ENCODE results near the gene PCDHGA5. TPM values are rescaled to one million over a fixed set of nuclear protein-coding genes. Genes with fewer than 3 reads are reported as not detected.
"Not testable (repeated sequence)": the region's sequence is repeated elsewhere in the genome, so short reads cannot be mapped to it uniquely, and the experiment has no call there.

The PCDHGA5 gene
- total and polyA plus RNA-seq, 9 donors = 1.6 to 3.8 (median 2.3) TPM

DNA sequence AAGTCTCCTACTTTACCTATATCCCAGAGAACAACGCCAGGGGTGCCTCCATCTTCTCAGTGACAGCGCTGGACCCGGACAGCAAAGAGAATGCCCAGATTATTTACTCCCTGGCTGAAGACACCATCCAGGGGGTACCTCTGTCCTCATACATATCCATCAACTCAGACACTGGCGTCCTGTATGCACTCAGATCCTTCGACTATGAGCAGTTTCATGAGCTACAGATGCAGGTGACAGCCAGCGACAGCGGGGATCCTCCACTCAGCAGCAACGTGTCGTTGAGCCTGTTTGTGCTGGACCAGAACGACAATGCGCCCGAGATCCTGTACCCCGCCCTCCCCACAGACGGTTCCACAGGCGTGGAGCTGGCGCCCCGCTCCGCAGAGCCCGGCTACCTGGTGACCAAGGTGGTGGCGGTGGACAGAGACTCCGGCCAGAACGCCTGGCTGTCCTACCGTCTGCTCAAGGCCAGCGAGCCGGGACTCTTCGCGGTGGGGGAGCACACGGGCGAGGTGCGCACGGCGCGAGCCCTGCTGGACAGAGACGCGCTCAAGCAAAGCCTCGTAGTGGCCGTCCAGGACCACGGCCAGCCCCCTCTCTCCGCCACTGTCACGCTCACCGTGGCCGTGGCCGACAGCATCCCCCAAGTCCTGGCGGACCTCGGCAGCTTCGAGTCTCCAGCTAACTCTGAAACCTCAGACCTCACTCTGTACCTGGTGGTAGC, 50.7 kb downstream of the PCDHGA5 start:
- H3K9me3 ChIP-seq (replicated peaks; ENCODE audit: control insufficient read depth, low read depth, low read length) = peaks cover 76% of the 10 kb centered on the region
- H3K27ac ChIP-seq (ENCODE audit: low read length); H3K4me1 ChIP-seq (ENCODE audit: control insufficient read depth, insufficient read depth, low read length); DNase-seq; H3K36me3 ChIP-seq (ENCODE audit: control insufficient read depth, insufficient read depth, low read length); H3K4me3 ChIP-seq (ENCODE audit: low read length): not testable (repeated sequence)
- 19% methylated on average over 33 of the region's 46 CpGs for WGBS (ENCODE audit: insufficient coverage)
- H3K27me3 ChIP-seq (ENCODE audit: control insufficient read depth, insufficient read depth, low read length) = peaks cover 22% of the 10 kb centered on the region

DNA sequence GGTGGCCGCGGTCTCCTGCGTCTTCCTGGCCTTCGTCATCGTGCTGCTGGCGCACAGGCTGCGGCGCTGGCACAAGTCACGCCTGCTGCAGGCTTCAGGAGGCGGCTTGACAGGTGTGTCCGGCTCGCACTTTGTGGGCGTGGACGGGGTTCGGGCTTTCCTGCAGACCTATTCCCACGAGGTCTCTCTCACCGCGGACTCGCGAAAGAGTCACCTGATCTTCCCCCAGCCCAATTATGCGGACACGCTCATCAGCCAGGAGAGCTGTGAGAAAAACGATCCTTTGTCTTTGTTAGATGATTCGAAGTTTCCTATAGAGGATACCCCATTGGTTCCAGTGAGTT, 51.3 kb downstream of the PCDHGA5 start:
- not testable (repeated sequence) for DNase-seq; H3K4me1 ChIP-seq (ENCODE audit: control insufficient read depth, insufficient read depth, low read length); H3K36me3 ChIP-seq (ENCODE audit: control insufficient read depth, insufficient read depth, low read length); H3K4me3 ChIP-seq (ENCODE audit: low read length); H3K27ac ChIP-seq (ENCODE audit: low read length)
- Histone ChIP-seq H3K27me3 (ENCODE audit: control insufficient read depth, insufficient read depth, low read length) (peaks cover 19% of the 10 kb centered on the region), H3K9me3 (replicated peaks; ENCODE audit: control insufficient read depth, low read depth, low read length) (peaks cover 74% of the 10 kb centered on the region)
- WGBS (ENCODE audit: insufficient coverage) = 23% methylated on average over 11 of the region's 24 CpGs

Other genes starting within 250 kb of the PCDHGA5 start
Only the 30 nearest of the 36 such genes appear.
- gene PCDHB9, start 177.0 kb upstream of the PCDHGA5 start, total RNA-seq = 1.3 TPM
- gene PCDHB9, start 177.0 kb upstream of the PCDHGA5 start, polyA plus RNA-seq (ENCODE audit: insufficient read depth in 1 of 8, insufficient read length in 8 of 8, low replicate concordance in 1 of 8) = 1 to 10 TPM; 1.7 to 3.6 (median 2.7) TPM
- 2.1 TPM for gene PCDHB10, start 171.8 kb upstream of the PCDHGA5 start, total RNA-seq
- 1 to 10 TPM; 4.1 to 5.1 (median 4.7) TPM for gene PCDHB10, start 171.8 kb upstream of the PCDHGA5 start, polyA plus RNA-seq (ENCODE audit: insufficient read depth in 1 of 8, insufficient read length in 8 of 8, low replicate concordance in 1 of 8)
- 4.3 TPM for gene PCDHB11, start 164.5 kb upstream of the PCDHGA5 start, total RNA-seq
- 1 to 10 TPM; 1.9 to 4.1 (median 2.5) TPM for gene PCDHB11, start 164.5 kb upstream of the PCDHGA5 start, polyA plus RNA-seq (ENCODE audit: insufficient read depth in 1 of 8, insufficient read length in 8 of 8, low replicate concordance in 1 of 8)
- 2.4 TPM for gene PCDHB12, start 155.4 kb upstream of the PCDHGA5 start, total RNA-seq
- gene PCDHB12, start 155.4 kb upstream of the PCDHGA5 start, polyA plus RNA-seq (ENCODE audit: insufficient read depth in 1 of 8, insufficient read length in 8 of 8, low replicate concordance in 1 of 8) = 1 to 10 TPM; 2.1 to 3.5 (median 2.6) TPM
- gene PCDHB13, start 150.2 kb upstream of the PCDHGA5 start, total RNA-seq = 1.9 TPM
- gene PCDHB13, start 150.2 kb upstream of the PCDHGA5 start, polyA plus RNA-seq (ENCODE audit: insufficient read depth in 1 of 8, insufficient read length in 8 of 8, low replicate concordance in 1 of 8) = 1 to 10 TPM; 1.6 to 4.5 (median 2.8) TPM
- 4.8 TPM for gene PCDHB14, start 140.8 kb upstream of the PCDHGA5 start, total RNA-seq
- gene PCDHB14, start 140.8 kb upstream of the PCDHGA5 start, polyA plus RNA-seq (ENCODE audit: insufficient read depth in 1 of 8, insufficient read length in 8 of 8, low replicate concordance in 1 of 8) = 1 to 10 TPM; 5.6 to 9.0 (median 6.7) TPM
- gene PCDHB15, start 118.8 kb upstream of the PCDHGA5 start, total RNA-seq = 4.3 TPM
- gene PCDHB15, start 118.8 kb upstream of the PCDHGA5 start, polyA plus RNA-seq (ENCODE audit: insufficient read depth in 1 of 8, insufficient read length in 8 of 8, low replicate concordance in 1 of 8) = 1 to 10 TPM; 5.3 to 8.6 (median 7.1) TPM
- gene SLC25A2, start 60.1 kb upstream of the PCDHGA5 start, total RNA-seq = 0.22 TPM
- gene SLC25A2, start 60.1 kb upstream of the PCDHGA5 start, polyA plus RNA-seq (ENCODE audit: insufficient read depth in 1 of 8, insufficient read length in 8 of 8, low replicate concordance in 1 of 8) = under 1 TPM in 1 of 8 donors, not detected in 7; 0.08 TPM
- gene TAF7, start 43.4 kb upstream of the PCDHGA5 start, total RNA-seq = 75.1 TPM
- 100 to 1,000 TPM in 1 of 8 donors, 10 to 100 TPM in 7; 65.9 to 108 (median 83.4) TPM for gene TAF7, start 43.4 kb upstream of the PCDHGA5 start, polyA plus RNA-seq (ENCODE audit: insufficient read depth in 1 of 8, insufficient read length in 8 of 8, low replicate concordance in 1 of 8)
- 0.44 TPM for gene PCDHGA1, start 33.6 kb upstream of the PCDHGA5 start, total RNA-seq
- under 1 TPM; 0.49 to 0.86 (median 0.64) TPM for gene PCDHGA1, start 33.6 kb upstream of the PCDHGA5 start, polyA plus RNA-seq (ENCODE audit: insufficient read depth in 1 of 8, insufficient read length in 8 of 8, low replicate concordance in 1 of 8)
- 1.6 TPM for gene PCDHGA2, start 25.4 kb upstream of the PCDHGA5 start, total RNA-seq
- 1 to 10 TPM; 1.6 to 2.8 (median 2.1) TPM for gene PCDHGA2, start 25.4 kb upstream of the PCDHGA5 start, polyA plus RNA-seq (ENCODE audit: insufficient read depth in 1 of 8, insufficient read length in 8 of 8, low replicate concordance in 1 of 8)
- gene PCDHGA3, start 20.3 kb upstream of the PCDHGA5 start, total RNA-seq = 1.2 TPM
- 1 to 10 TPM in 4 of 8 donors, under 1 TPM in 4; 0.94 to 2.0 (median 1.0) TPM for gene PCDHGA3, start 20.3 kb upstream of the PCDHGA5 start, polyA plus RNA-seq (ENCODE audit: insufficient read depth in 1 of 8, insufficient read length in 8 of 8, low replicate concordance in 1 of 8)
- gene PCDHGB1, start 14.1 kb upstream of the PCDHGA5 start, total RNA-seq = 1.3 TPM
- gene PCDHGB1, start 14.1 kb upstream of the PCDHGA5 start, polyA plus RNA-seq (ENCODE audit: insufficient read depth in 1 of 8, insufficient read length in 8 of 8, low replicate concordance in 1 of 8) = under 1 TPM; 0.43 to 0.90 (median 0.63) TPM
- 1.8 TPM for gene PCDHGA4, start 9.1 kb upstream of the PCDHGA5 start, total RNA-seq
- gene PCDHGA4, start 9.1 kb upstream of the PCDHGA5 start, polyA plus RNA-seq (ENCODE audit: insufficient read depth in 1 of 8, insufficient read length in 8 of 8, low replicate concordance in 1 of 8) = 1 to 10 TPM in 7 of 8 donors, under 1 TPM in 1; 0.71 to 2.2 (median 1.3) TPM
- 1.5 TPM for gene PCDHGB2, start 4.2 kb upstream of the PCDHGA5 start, total RNA-seq
- 1 to 10 TPM; 1.5 to 2.8 (median 1.9) TPM for gene PCDHGB2, start 4.2 kb upstream of the PCDHGA5 start, polyA plus RNA-seq (ENCODE audit: insufficient read depth in 1 of 8, insufficient read length in 8 of 8, low replicate concordance in 1 of 8)
- gene PCDHGB3, start 6.1 kb downstream of the PCDHGA5 start, total RNA-seq = 1.7 TPM
- gene PCDHGB3, start 6.1 kb downstream of the PCDHGA5 start, polyA plus RNA-seq (ENCODE audit: insufficient read depth in 1 of 8, insufficient read length in 8 of 8, low replicate concordance in 1 of 8) = 1 to 10 TPM in 7 of 8 donors, under 1 TPM in 1; 0.70 to 2.0 (median 1.2) TPM
- 3.5 TPM for gene PCDHGA6, start 9.7 kb downstream of the PCDHGA5 start, total RNA-seq
- 1 to 10 TPM; 2.2 to 4.4 (median 3.0) TPM for gene PCDHGA6, start 9.7 kb downstream of the PCDHGA5 start, polyA plus RNA-seq (ENCODE audit: insufficient read depth in 1 of 8, insufficient read length in 8 of 8, low replicate concordance in 1 of 8)
- 2.3 TPM for gene PCDHGA7, start 18.6 kb downstream of the PCDHGA5 start, total RNA-seq
- 1 to 10 TPM; 1.2 to 2.4 (median 1.5) TPM for gene PCDHGA7, start 18.6 kb downstream of the PCDHGA5 start, polyA plus RNA-seq (ENCODE audit: insufficient read depth in 1 of 8, insufficient read length in 8 of 8, low replicate concordance in 1 of 8)
- gene PCDHGB4, start 23.5 kb downstream of the PCDHGA5 start, total RNA-seq = 4.2 TPM
- 1 to 10 TPM; 1.7 to 3.6 (median 2.5) TPM for gene PCDHGB4, start 23.5 kb downstream of the PCDHGA5 start, polyA plus RNA-seq (ENCODE audit: insufficient read depth in 1 of 8, insufficient read length in 8 of 8, low replicate concordance in 1 of 8)
- gene PCDHGA8, start 28.5 kb downstream of the PCDHGA5 start, total RNA-seq = 1.6 TPM
- gene PCDHGA8, start 28.5 kb downstream of the PCDHGA5 start, polyA plus RNA-seq (ENCODE audit: insufficient read depth in 1 of 8, insufficient read length in 8 of 8, low replicate concordance in 1 of 8) = under 1 TPM; 0.31 to 0.95 (median 0.61) TPM
- gene PCDHGB5, start 33.8 kb downstream of the PCDHGA5 start, total RNA-seq = 4.3 TPM
- 1 to 10 TPM; 3.0 to 6.3 (median 4.5) TPM for gene PCDHGB5, start 33.8 kb downstream of the PCDHGA5 start, polyA plus RNA-seq (ENCODE audit: insufficient read depth in 1 of 8, insufficient read length in 8 of 8, low replicate concordance in 1 of 8)
- 3.8 TPM for gene PCDHGA9, start 38.6 kb downstream of the PCDHGA5 start, total RNA-seq
- 1 to 10 TPM; 3.0 to 4.7 (median 4.0) TPM for gene PCDHGA9, start 38.6 kb downstream of the PCDHGA5 start, polyA plus RNA-seq (ENCODE audit: insufficient read depth in 1 of 8, insufficient read length in 8 of 8, low replicate concordance in 1 of 8)
- 3.0 TPM for gene PCDHGB6, start 43.9 kb downstream of the PCDHGA5 start, total RNA-seq
- 1 to 10 TPM; 2.8 to 6.0 (median 4.3) TPM for gene PCDHGB6, start 43.9 kb downstream of the PCDHGA5 start, polyA plus RNA-seq (ENCODE audit: insufficient read depth in 1 of 8, insufficient read length in 8 of 8, low replicate concordance in 1 of 8)
- gene PCDHGA10, start 48.8 kb downstream of the PCDHGA5 start, total RNA-seq = 3.0 TPM
- 1 to 10 TPM; 1.3 to 3.4 (median 2.1) TPM for gene PCDHGA10, start 48.8 kb downstream of the PCDHGA5 start, polyA plus RNA-seq (ENCODE audit: insufficient read depth in 1 of 8, insufficient read length in 8 of 8, low replicate concordance in 1 of 8)
- 4.2 TPM for gene PCDHGB7, start 53.5 kb downstream of the PCDHGA5 start, total RNA-seq
- 10 to 100 TPM in 1 of 8 donors, 1 to 10 TPM in 7; 5.0 to 10.5 (median 9.0) TPM for gene PCDHGB7, start 53.5 kb downstream of the PCDHGA5 start, polyA plus RNA-seq (ENCODE audit: insufficient read depth in 1 of 8, insufficient read length in 8 of 8, low replicate concordance in 1 of 8)
- 3.1 TPM for gene PCDHGA11, start 56.9 kb downstream of the PCDHGA5 start, total RNA-seq
- gene PCDHGA11, start 56.9 kb downstream of the PCDHGA5 start, polyA plus RNA-seq (ENCODE audit: insufficient read depth in 1 of 8, insufficient read length in 8 of 8, low replicate concordance in 1 of 8) = 1 to 10 TPM; 1.9 to 5.2 (median 3.4) TPM
- gene PCDHGA12, start 66.3 kb downstream of the PCDHGA5 start, total RNA-seq = 2.4 TPM
- gene PCDHGA12, start 66.3 kb downstream of the PCDHGA5 start, polyA plus RNA-seq (ENCODE audit: insufficient read depth in 1 of 8, insufficient read length in 8 of 8, low replicate concordance in 1 of 8) = 1 to 10 TPM; 1.4 to 3.6 (median 2.1) TPM
- gene PCDHGC3, start 111.8 kb downstream of the PCDHGA5 start, total RNA-seq = 52.7 TPM
- 100 to 1,000 TPM in 7 of 8 donors, 10 to 100 TPM in 1; 87.6 to 165 (median 131) TPM for gene PCDHGC3, start 111.8 kb downstream of the PCDHGA5 start, polyA plus RNA-seq (ENCODE audit: insufficient read depth in 1 of 8, insufficient read length in 8 of 8, low replicate concordance in 1 of 8)
- gene PCDHGC4, start 120.9 kb downstream of the PCDHGA5 start, total RNA-seq = 1.8 TPM
- 1 to 10 TPM in 7 of 8 donors, under 1 TPM in 1; 0.98 to 2.1 (median 1.5) TPM for gene PCDHGC4, start 120.9 kb downstream of the PCDHGA5 start, polyA plus RNA-seq (ENCODE audit: insufficient read depth in 1 of 8, insufficient read length in 8 of 8, low replicate concordance in 1 of 8)
- 0.75 TPM for gene PCDHGC5, start 124.9 kb downstream of the PCDHGA5 start, total RNA-seq
- gene PCDHGC5, start 124.9 kb downstream of the PCDHGA5 start, polyA plus RNA-seq (ENCODE audit: insufficient read depth in 1 of 8, insufficient read length in 8 of 8, low replicate concordance in 1 of 8) = 1 to 10 TPM in 1 of 8 donors, under 1 TPM in 7; 0.29 to 1.1 (median 0.48) TPM